Esophagus muscularis mucosa (tissue), 4 donors: ENCODE results near the gene B9D1. TPM values are rescaled to one million over a fixed set of nuclear protein-coding genes. Genes with fewer than 3 reads are reported as not detected.

Source experiments
- DNase-seq: peaks from one replicate; pipeline ENCODE4 v3.0.0-alpha.2; 2017; ENCODE audit errors: extremely low spot score
- H3K27ac ChIP-seq, 4 donors: fragments of 200-600 bp; sonication (generic); replicated peaks in 1 of 4; 1 replicate in 3 of 4; 2 replicates in 1 of 4; pipeline ENCODE4 v1.5.1; 2016 to 2019; ENCODE audit warnings: mild to moderate bottlenecking in 1 of 4
- H3K27me3 ChIP-seq, 4 donors: fragments of 200-600 bp; sonication (generic); one replicate each; pipeline versions ENCODE4 v1.5.1 to v1.6.0; 2016 to 2019
- H3K36me3 ChIP-seq, 4 donors: fragments of 200-600 bp; sonication (generic); one replicate each; pipeline ENCODE4 v1.5.1; 2016 to 2019
- H3K4me1 ChIP-seq, 4 donors: fragments of 200-600 bp; sonication (generic); one replicate each; pipeline ENCODE4 v1.5.1; 2016 to 2019
- H3K4me3 ChIP-seq, 4 donors: fragments of 200-600 bp; sonication (generic); 1 replicate in 2 of 4; 2 replicates in 2 of 4; pipeline ENCODE4 v1.5.1; 2016 to 2019; ENCODE audit warnings: mild to moderate bottlenecking in 4 of 4, moderate library complexity in 1 of 4
- H3K9me3 ChIP-seq, 4 donors: fragments of 200-600 bp; sonication (generic); 1 replicate in 3 of 4; 2 replicates in 1 of 4; pipeline ENCODE4 v1.5.1; 2016 to 2019
- CTCF ChIP-seq, 3 experiments: fragments of 200-600 bp in 2 of 3; fragments of 450-650 bp in 1 of 3; sonication (generic) in 2 of 3; IDR thresholded peaks; one replicate each; pipeline ENCODE4 v1.5.1; 2017 to 2019; ENCODE audit warnings: antibody characterized with exemption in 3 of 3, mild to moderate bottlenecking in 2 of 3, moderate library complexity in 1 of 3
- EP300 ChIP-seq: sonication (generic); formaldehyde crosslinking; IDR thresholded peaks from one replicate; pipeline ENCODE4 v1.6.1; 2017; ENCODE audit warnings: antibody characterized with exemption
- POLR2A ChIP-seq: fragments of 450-650 bp; IDR thresholded peaks from one replicate; pipeline ENCODE4 v1.6.1; 2017; ENCODE audit warnings: antibody characterized with exemption, moderate library complexity, mild to moderate bottlenecking, low read depth
- POLR2AphosphoS5 ChIP-seq, 2 donors: sonication (generic); formaldehyde crosslinking; IDR thresholded peaks; one replicate each; pipeline ENCODE4 v1.6.1; 2017; ENCODE audit warnings: antibody characterized with exemption in 2 of 2
- WGBS: methylation state at CpG from one replicate; pipeline ENCODE4 v1.1.5; 2018; 5-methylcytosine and 5-hydroxymethylcytosine counted together
- intact Hi-C: fragments of 100-400 bp; cut with DNase I; formaldehyde crosslinking; loops from one replicate; pipeline ENCODE4 v1.15.1; 2023
- total RNA-seq, 4 donors: library from RNA; depleted of rRNA; stranded (reverse); fragments of >200 nt; gene quantifications; one replicate each; pipeline versions ENCODE4 v1.1.0 to v1.2.1, GENCODE V29; 2016

Gene B9D1
- total RNA-seq, 4 donors from 2014 or later, result 9.5 to 13.8 (median 9.9) TPM

- Histone ChIP-seq H3K9me3 (no peaks in the 10 kb centered on the region), H3K27me3 (no peaks in the 10 kb centered on the region), H3K4me3 (no peak overlapping the region), H3K27ac (no peak overlapping the region), H3K36me3 (peaks cover 7 to 13% (median 12%) of the 10 kb centered on the region in 4 donors), H3K4me1 (peaks cover 30 to 39% (median 34%) of the 10 kb centered on the region in 4 donors)
- intact Hi-C loops, result loop anchor here (5.0 kb wide), 1 partner anchor 272 kb away; the partner anchor contains the start of gene ALDH3A2
- WGBS, result 88% methylated on average over 1 of the region's 1 CpG
- TF ChIP-seq CTCF (IDR thresholded peaks at IDR 0.05) (no peak), EP300 (no peak), POLR2A (no peak)
- DNase-seq, result no peak
These were observed 13.2 kb upstream of the B9D1 start for GRCh38 chr17:19375732-19376131.

GRCh38 chr17:19374136-19374535, 11.6 kb upstream of the B9D1 start:
- intact Hi-C loops, result no loop called here
- H3K4me1 ChIP-seq, result peaks cover 28 to 36% (median 31%) of the 10 kb centered on the region in 4 donors
- no peak overlapping the region for H3K27ac ChIP-seq
- H3K4me3 ChIP-seq, result no peak overlapping the region
- no peak for TF ChIP-seq CTCF (IDR thresholded peaks at IDR 0.05)
- TF ChIP-seq EP300, result no peak
- no peak for TF ChIP-seq POLR2A
- TF ChIP-seq POLR2AphosphoS5 (IDR thresholded peaks at IDR 0.05), result no peak
- DNase-seq, result no peak
- no peaks in the 10 kb centered on the region for H3K36me3 ChIP-seq
- H3K27me3 ChIP-seq, result no peaks in the 10 kb centered on the region
- H3K9me3 ChIP-seq, result no peaks in the 10 kb centered on the region
- 88% methylated on average over 5 of the region's 5 CpGs for WGBS

- DNase-seq, result no peak
- H3K4me1 ChIP-seq, result peaks cover 23 to 30% (median 26%) of the 10 kb centered on the region in 4 donors
- no peak overlapping the region for H3K27ac ChIP-seq
- no peaks in the 10 kb centered on the region for H3K36me3 ChIP-seq
- intact Hi-C loops, result no loop called here
- H3K9me3 ChIP-seq, result no peaks in the 10 kb centered on the region
- no peaks in the 10 kb centered on the region for H3K27me3 ChIP-seq
- WGBS, result 87% methylated on average over 8 of the region's 8 CpGs
- H3K4me3 ChIP-seq, result no peak overlapping the region
- no peak for TF ChIP-seq POLR2AphosphoS5 (IDR thresholded peaks at IDR 0.05)
- TF ChIP-seq CTCF (IDR thresholded peaks at IDR 0.05), result no peak
- TF ChIP-seq POLR2A, result no peak
- TF ChIP-seq EP300, result no peak
These were observed 10.5 kb upstream of the B9D1 start for GRCh38 chr17:19372866-19373504.

GRCh38 chr17:19372439-19372838, 9.9 kb upstream of the B9D1 start:
- DNase-seq, result no peak
- intact Hi-C loops, result no loop called here
- TF ChIP-seq CTCF (IDR thresholded peaks at IDR 0.05) (no peak), EP300 (no peak)

GRCh38 chr17:19372011-19372370, 9.5 kb upstream of the B9D1 start:
- H3K27ac ChIP-seq, result no peak overlapping the region
- H3K9me3 ChIP-seq, result no peaks in the 10 kb centered on the region
- peaks cover 20 to 26% (median 23%) of the 10 kb centered on the region in 4 donors for H3K4me1 ChIP-seq
- H3K4me3 ChIP-seq, result no peak overlapping the region
- H3K36me3 ChIP-seq, result no peaks in the 10 kb centered on the region
- H3K27me3 ChIP-seq, result no peaks in the 10 kb centered on the region
- DNase-seq, result no peak
- 79% methylated on average over 9 of the region's 9 CpGs for WGBS
- TF ChIP-seq POLR2AphosphoS5 (IDR thresholded peaks at IDR 0.05), result no peak
- no peak for TF ChIP-seq POLR2A
- TF ChIP-seq CTCF (IDR thresholded peaks at IDR 0.05), result no peak
- TF ChIP-seq EP300, result no peak
- intact Hi-C loops, result no loop called here

More at GRCh38 chr17:19372439-19372838, 9.9 kb upstream of the B9D1 start:
- no peaks in the 10 kb centered on the region for H3K36me3 ChIP-seq
- WGBS, result 80% methylated on average over 12 of the region's 12 CpGs
- H3K9me3 ChIP-seq, result no peaks in the 10 kb centered on the region
- H3K27me3 ChIP-seq, result no peaks in the 10 kb centered on the region
- no peak overlapping the region for H3K4me3 ChIP-seq
- no peak overlapping the region for H3K27ac ChIP-seq
- H3K4me1 ChIP-seq, result peaks cover 23 to 30% (median 26%) of the 10 kb centered on the region in 4 donors
